ENCODE data around the gene HIGD2A. TPM values are rescaled to one million over a fixed set of nuclear protein-coding genes. Genes with fewer than 3 reads are reported as not detected.

The HIGD2A gene
- total and polyA plus RNA-seq, 2 of the 13 experiments (the other 11 are each of a cell fraction or from before 2014, with no cell fraction given), result 89.2 to 146 TPM

DNA sequence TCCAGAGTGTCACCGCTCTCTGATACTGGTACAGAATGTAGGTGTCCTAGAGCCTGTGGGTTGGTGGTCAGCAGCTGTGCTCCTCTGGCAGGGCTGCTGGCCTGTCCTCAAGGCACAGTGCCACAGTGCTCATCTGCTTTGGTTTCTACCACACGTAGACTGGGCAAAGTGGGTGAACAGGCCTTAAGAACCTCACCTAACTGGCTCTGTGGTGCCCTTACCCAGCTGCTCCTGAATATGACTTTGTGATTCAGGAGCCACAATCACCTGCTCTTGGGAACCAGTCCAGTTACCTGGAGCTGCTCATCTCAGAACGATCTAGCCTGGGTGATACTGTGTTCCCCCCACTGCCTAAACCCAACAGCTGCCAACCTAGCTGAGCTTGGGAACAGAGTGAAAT is 6.6 kb upstream of the HIGD2A start (continued):
- no peak for TF ChIP-seq ZNF598 (CRISPR knock-in tag; IDR thresholded peaks at IDR 0.05; ENCODE audit: borderline replicate concordance)
- TF ChIP-seq, protein P1, sequence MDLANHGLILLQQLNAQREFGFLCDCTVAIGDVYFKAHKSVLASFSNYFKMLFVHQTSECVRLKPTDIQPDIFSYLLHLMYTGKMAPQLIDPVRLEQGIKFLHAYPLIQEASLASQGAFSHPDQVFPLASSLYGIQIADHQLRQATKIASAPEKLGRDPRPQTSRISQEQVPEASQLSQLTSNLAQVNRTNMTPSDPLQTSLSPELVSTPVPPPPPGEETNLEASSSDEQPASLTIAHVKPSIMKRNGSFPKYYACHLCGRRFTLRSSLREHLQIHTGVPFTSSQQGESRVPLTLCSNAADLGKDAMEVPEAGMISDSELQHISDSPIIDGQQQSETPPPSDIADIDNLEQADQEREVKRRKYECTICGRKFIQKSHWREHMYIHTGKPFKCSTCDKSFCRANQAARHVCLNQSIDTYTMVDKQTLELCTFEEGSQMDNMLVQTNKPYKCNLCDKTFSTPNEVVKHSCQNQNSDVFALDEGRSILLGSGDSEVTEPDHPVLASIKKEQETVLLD (CRISPR knock-in tag; IDR thresholded peaks at IDR 0.05; ENCODE audit: low read depth), result no peak
- TF ChIP-seq, protein P2, sequence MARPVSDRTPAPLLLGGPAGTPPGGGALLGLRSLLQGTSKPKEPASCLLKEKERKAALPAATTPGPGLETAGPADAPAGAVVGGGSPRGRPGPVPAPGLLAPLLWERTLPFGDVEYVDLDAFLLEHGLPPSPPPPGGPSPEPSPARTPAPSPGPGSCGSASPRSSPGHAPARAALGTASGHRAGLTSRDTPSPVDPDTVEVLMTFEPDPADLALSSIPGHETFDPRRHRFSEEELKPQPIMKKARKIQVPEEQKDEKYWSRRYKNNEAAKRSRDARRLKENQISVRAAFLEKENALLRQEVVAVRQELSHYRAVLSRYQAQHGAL (CRISPR knock-in tag; IDR thresholded peaks at IDR 0.05; ENCODE audit: not compliant biosample characterization), result no peak
- TF ChIP-seq, protein P3, sequence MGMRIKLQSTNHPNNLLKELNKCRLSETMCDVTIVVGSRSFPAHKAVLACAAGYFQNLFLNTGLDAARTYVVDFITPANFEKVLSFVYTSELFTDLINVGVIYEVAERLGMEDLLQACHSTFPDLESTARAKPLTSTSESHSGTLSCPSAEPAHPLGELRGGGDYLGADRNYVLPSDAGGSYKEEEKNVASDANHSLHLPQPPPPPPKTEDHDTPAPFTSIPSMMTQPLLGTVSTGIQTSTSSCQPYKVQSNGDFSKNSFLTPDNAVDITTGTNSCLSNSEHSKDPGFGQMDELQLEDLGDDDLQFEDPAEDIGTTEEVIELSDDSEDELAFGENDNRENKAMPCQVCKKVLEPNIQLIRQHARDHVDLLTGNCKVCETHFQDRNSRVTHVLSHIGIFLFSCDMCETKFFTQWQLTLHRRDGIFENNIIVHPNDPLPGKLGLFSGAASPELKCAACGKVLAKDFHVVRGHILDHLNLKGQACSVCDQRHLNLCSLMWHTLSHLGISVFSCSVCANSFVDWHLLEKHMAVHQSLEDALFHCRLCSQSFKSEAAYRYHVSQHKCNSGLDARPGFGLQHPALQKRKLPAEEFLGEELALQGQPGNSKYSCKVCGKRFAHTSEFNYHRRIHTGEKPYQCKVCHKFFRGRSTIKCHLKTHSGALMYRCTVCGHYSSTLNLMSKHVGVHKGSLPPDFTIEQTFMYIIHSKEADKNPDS (CRISPR knock-in tag; IDR thresholded peaks at IDR 0.05), result no peak

DNA sequence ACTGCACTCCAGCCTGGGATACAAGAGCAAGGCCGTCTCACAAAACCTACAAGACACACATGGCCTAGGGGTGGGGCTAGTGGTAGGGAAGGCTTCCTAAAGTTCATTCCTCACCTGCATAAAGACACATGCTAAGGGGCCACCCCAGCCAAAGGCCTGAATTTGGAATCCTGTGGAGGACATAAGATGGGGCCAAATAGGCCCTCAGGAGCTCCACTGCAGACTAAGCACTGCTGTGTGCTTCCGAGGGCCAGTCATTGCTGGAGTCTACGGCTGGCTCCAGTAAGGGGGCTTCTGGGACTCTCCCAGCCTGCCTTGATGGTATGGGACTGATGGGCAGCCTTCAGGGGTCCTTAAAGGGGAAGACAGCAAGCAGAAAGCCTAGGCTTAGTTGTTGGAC is 5.8 kb upstream of the HIGD2A start:
- H3K4me3 ChIP-seq (replicated peaks in 1 of 3; ENCODE audit: insufficient read depth in 1 of 3, low read depth in 2 of 3, low read length in 3 of 3), result no peak overlapping the region
- no peaks in the 10 kb centered on the region for H3K27me3 ChIP-seq (ENCODE audit: control insufficient read depth in 1 of 2, insufficient read depth in 2 of 2, low read length in 2 of 2)
- H4K20me1 ChIP-seq (ENCODE audit: insufficient read depth, low read length), result peaks cover 11% of the 10 kb centered on the region; the same call in 1 of the 2 replicates
- intact Hi-C loops (cut with micrococcal nuclease; ENCODE audit: unreplicated experiment), result no loop called here
- H2AFZ ChIP-seq (ENCODE audit: low read length), result no peak overlapping the region
- FAIRE-seq, result no peak
- H3K79me2 ChIP-seq (ENCODE audit: insufficient read depth, low read length), result peaks cover 29% of the 10 kb centered on the region
- H3K27ac ChIP-seq (ENCODE audit: extremely low read length, insufficient read depth, low read length), result no peak overlapping the region
- no peak overlapping the region for H3K9ac ChIP-seq (ENCODE audit: insufficient read depth, low read depth, low read length)
- peaks cover 18 to 55% of the 10 kb centered on the region in 2 experiments for H3K36me3 ChIP-seq (replicated peaks in 1 of 2; ENCODE audit: control insufficient read depth in 1 of 2, insufficient read depth in 2 of 2, low read length in 2 of 2)
- peak; percentile 11; the same call in 2 of the 3 replicates for ATAC-seq
- peaks cover 21% of the 10 kb centered on the region for H3K4me1 ChIP-seq (ENCODE audit: insufficient read depth, low read length)
- POLR2A ChIA-PET, result no interaction called here
- no peaks in the 10 kb centered on the region for H3K9me3 ChIP-seq (ENCODE audit: low read length)
- in situ Hi-C loops (cut with HindIII; ENCODE audit: extremely low pct_ligation_motif_present, low pct_unique_long_range_greater_than_20kb), result no loop called here
- no peak for DNase-seq (ENCODE audit: low spot score)
- no peak overlapping the region for H3K4me2 ChIP-seq (ENCODE audit: low read depth, low read length)
- BruUV-seq (replicated peaks), result no TSS peak
- CTCF ChIA-PET (ENCODE audit: low intra/inter-chr PET ratio, low total read pairs), result no interaction called here
- no CpG with 5 or more reads among the region's 3 CpGs for WGBS (ENCODE audit: low lambda C conversion rate)
- TF ChIP-seq ZBTB38 (CRISPR knock-in tag; IDR thresholded peaks at IDR 0.05) (no peak), ZNF484 (CRISPR knock-in tag; IDR thresholded peaks at IDR 0.05; ENCODE audit: borderline replicate concordance, low read depth) (no peak), ZBTB8A (CRISPR knock-in tag; IDR thresholded peaks at IDR 0.05; ENCODE audit: borderline replicate concordance, low read depth) (no peak), GATAD2A (CRISPR knock-in tag; IDR thresholded peaks at IDR 0.05) (no peak), GMEB1 (CRISPR knock-in tag; IDR thresholded peaks at IDR 0.05; ENCODE audit: borderline replicate concordance) (no peak), ZNF670 (CRISPR knock-in tag; IDR thresholded peaks at IDR 0.05; ENCODE audit: borderline replicate concordance) (no peak), ZNF501 (CRISPR knock-in tag; IDR thresholded peaks at IDR 0.05) (no peak), MAFG (CRISPR knock-in tag; IDR thresholded peaks at IDR 0.05) (no peak)
- TF ChIP-seq, protein P4, sequence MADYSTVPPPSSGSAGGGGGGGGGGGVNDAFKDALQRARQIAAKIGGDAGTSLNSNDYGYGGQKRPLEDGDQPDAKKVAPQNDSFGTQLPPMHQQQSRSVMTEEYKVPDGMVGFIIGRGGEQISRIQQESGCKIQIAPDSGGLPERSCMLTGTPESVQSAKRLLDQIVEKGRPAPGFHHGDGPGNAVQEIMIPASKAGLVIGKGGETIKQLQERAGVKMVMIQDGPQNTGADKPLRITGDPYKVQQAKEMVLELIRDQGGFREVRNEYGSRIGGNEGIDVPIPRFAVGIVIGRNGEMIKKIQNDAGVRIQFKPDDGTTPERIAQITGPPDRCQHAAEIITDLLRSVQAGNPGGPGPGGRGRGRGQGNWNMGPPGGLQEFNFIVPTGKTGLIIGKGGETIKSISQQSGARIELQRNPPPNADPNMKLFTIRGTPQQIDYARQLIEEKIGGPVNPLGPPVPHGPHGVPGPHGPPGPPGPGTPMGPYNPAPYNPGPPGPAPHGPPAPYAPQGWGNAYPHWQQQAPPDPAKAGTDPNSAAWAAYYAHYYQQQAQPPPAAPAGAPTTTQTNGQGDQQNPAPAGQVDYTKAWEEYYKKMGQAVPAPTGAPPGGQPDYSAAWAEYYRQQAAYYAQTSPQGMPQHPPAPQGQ (CRISPR knock-in tag; IDR thresholded peaks at IDR 0.05; ENCODE audit: borderline replicate concordance), result no peak
- TF ChIP-seq, protein P5, sequence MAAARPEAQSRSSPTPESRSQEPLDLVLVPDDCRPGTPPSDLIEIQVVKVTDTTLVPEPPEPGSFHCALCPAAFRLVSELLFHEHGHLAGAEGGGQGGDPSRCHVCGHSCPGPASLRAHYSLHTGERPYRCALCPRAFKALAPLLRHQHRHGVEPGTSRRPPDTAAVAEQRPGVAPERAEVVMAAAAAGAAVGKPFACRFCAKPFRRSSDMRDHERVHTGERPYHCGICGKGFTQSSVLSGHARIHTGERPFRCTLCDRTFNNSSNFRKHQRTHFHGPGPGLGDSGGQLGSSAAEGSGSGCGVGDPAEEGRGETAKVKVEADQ (CRISPR knock-in tag; IDR thresholded peaks at IDR 0.05; ENCODE audit: borderline replicate concordance), result no peak

Measured in HepG2 (cell line).